HG02610 (cell line): ENCODE measurements around the gene INAFM2.
A peak's percentile ranks its signal among the peaks of the same experiment; 100 is the strongest.

ENCODE experiments used
- ATAC-seq: cut with Tn5 transposase; IDR thresholded peaks from one replicate; pipeline ENCODE4 v1.9.1; 2021; ENCODE audit warnings: mild to moderate bottlenecking, moderate library complexity; ENCODE audit not compliant: unreplicated experiment

The INAFM2 gene

DNA sequence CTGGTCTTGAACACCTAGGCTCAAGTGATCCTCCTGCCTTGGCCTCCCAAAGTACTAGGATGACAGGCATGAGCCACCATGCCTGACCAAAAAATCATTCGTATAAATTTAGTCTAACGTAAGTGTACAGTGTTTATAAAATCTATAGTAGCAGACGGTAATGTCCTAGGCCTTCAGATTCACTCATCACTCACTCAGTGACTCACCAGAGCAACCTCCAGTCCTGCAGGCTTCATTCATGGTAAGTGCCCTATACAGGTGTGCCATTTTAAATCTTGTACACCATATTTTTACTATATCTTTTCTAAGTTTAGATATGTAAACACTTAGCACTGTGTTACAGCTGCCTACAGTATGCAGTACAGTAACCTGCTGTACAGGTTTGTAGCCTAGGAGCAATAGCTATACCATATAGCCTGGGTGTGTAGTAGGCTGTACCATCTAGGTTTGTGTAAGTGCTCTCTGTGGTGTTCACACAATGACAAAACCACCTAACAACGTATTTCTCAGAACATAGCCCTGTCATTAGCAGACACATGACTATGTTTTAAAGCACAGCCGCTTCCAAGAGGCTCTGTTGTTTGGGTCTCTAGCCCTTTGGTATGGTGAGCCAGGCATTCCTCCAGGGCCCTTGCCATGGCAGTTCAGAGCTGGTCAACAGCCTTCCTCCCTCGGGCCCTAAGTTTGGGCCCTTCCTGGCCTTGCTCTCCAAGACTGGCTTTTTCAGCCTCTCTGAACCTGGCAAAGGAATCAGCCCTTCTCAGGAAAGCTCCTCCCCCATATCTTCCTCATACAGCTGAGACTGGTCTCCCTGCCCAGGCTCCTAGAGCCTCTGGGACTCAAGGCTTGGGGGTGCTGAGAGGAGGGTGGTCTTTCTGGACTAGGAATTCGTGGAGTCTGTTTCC lies 19.2 kb downstream of the INAFM2 start:
- ATAC-seq: no peak

DNA sequence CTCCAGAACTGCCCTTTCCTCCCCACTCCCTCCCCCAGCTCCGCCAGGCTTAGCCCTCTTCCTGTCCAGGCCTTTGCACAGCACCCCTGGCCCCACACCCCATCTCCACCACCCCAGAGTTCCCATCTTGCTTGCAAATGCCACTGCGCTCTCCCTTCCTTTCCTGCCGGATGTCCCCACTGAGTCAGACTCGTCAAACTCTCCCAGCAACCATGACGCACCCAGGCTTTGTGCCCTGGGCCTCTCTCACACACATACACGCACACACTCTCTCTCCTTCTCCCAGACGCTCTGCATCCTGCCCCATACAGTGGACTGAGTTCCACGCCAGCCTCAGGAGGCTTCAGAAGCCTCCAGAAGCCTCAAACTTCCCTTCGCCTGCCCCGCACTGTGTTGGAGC lies 20.0 kb downstream of the INAFM2 start:
- ATAC-seq: no peak

DNA sequence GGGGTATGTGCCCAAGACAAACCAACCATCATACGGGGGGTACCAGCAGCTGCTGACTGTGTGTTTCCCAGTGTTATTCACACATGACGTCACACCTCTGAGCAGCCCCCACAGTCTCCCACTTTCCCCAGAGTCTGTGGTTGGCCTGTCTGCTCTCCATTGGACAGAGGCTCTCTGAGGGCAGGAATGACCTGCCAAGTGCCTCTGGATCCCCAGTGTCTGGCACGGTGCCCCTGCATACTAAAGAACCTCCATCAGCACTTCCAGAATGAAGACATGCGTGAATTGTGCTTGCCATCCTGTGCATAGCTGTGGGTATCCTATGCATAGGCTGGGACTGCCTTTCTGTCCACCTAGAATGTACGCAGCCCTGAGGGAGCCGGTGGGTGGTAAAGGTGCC lies 20.7 kb downstream of the INAFM2 start:
- no peak for ATAC-seq

DNA sequence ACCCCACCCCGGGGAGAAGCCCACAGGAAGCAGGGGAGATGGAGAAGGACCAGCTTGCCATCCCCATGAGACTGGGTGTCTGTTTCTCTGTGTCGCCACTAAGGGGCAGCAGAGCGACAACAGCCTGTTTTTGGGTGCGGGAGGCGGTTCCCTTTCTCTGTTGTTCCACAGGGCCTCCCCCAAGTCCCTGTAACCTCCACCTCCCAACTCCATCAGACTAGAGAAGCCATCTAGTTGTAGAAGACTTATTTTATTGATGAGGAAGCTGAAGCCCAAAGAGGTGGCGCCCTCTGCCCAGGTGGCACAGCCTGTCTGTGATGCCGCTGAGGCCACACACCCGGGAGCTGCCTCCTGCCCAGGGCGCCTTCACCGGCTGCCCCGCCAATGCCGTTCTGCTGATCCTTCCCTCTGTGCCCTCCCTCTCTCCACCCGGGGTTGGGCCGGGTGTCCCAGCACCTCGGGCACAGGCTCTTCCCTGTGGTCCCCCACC lies 21.2 kb downstream of the INAFM2 start:
- ATAC-seq: no peak

DNA sequence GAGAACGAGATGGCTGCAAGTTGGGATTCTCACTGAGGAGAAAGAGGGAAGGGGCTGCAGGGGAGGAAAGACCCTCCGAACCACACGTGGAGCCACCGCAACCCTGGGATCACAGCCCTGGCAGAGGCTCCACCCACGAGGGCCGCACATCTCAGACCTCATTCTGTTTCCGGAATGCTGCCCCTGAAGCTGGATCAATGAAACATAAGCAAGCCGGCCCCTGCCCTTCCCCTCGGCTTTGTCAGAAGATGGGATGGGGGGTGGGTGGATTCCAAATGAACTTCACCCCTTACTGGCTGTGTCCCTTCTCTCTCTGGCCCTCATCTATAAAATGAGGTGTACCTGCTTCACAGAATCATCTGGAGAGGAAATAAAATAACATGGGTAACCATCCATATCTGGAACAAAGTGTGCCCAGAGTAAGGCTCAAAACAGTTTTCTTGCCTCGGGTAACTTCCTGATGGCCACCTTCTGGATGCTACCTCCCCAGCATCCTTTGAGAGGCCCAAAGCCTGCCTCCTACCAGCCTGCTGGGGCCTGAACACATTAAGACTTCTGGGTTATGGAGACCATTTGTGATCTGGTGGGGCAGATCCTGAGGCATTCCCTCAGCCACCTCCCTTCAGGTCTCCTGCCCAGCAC lies 21.9 kb downstream of the INAFM2 start:
- ATAC-seq: no peak

DNA sequence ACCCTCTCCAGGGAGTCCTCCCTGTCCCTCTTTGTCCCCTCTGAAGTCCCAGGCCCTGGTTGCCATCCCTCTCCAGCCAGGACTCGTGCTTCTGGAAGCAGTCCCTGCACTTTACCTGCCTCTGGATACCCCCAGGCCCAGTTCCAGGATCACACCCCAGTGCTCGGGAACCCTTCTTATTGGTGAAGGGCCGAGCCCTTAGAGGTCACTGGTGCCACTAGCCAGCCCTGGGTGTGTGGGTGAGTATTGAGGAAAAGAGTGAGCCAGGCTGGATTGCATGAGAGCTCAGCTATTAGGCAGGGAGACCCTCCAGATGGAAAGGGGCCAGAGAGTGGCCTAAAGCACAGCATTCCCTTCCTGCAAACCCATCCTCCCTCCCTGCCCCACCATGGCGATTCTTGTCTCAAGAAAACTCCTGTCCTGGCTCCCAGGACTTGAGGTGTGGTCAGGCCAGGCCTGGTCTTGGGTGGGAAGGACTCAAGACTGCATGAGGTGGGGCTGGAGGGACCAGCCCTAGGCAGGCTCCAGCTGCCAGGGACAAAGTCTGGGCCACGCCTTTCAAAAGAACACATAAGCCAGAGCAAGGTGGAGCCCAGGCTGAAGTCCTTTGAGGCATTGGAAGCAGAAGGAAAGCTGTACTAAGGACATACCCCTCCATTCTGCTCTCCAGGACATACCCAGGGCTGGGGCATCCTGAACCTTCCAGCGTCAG lies 22.5 kb downstream of the INAFM2 start:
- ATAC-seq: no peak

DNA sequence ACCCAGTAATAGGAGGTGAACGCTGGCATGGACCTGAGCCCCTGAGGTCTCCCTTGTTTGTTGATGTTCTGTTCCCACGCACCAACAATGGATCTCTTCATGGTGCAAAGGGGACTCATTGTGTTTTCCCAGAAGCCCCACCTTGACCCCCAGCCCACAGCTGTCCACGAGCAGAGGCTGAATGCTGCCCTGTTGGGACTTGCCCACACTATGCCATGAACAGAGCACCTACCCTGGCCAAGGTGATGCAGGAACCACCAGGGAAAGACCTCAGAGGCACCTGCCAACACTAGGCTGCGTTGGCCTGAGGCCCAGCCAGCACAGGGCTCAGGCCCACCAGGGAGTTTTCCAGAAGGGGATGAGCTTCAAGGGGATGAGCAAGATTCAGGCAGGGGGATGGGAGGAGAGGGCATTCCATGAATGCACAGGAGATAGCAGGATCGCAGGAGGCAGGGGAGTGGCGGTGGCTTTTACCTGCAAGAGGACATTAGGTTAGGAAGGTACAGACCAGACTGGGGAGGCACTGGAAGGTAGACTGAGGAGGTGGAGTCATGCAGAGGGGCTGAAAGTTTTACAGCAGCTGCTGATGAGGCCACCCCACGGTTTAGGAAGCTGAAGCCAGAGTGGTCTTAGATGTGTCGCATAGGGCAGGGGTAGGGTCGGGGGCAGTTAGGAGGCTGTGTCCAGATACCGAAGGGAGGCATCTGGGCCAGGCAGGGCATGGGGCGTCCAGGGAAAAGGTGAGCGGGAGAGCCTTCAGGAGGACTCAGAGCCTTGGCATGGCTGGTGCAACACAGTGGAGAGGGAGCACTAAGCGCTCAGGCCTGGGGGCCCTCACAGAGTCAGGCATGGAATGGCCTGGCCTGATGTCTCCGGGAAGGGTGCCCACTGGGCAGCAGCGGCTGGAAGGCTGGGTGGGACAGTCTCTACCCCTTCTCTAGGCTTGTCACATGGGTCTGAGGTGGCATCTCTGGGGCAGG lies 23.4 kb downstream of the INAFM2 start:
- ATAC-seq: no peak

DNA sequence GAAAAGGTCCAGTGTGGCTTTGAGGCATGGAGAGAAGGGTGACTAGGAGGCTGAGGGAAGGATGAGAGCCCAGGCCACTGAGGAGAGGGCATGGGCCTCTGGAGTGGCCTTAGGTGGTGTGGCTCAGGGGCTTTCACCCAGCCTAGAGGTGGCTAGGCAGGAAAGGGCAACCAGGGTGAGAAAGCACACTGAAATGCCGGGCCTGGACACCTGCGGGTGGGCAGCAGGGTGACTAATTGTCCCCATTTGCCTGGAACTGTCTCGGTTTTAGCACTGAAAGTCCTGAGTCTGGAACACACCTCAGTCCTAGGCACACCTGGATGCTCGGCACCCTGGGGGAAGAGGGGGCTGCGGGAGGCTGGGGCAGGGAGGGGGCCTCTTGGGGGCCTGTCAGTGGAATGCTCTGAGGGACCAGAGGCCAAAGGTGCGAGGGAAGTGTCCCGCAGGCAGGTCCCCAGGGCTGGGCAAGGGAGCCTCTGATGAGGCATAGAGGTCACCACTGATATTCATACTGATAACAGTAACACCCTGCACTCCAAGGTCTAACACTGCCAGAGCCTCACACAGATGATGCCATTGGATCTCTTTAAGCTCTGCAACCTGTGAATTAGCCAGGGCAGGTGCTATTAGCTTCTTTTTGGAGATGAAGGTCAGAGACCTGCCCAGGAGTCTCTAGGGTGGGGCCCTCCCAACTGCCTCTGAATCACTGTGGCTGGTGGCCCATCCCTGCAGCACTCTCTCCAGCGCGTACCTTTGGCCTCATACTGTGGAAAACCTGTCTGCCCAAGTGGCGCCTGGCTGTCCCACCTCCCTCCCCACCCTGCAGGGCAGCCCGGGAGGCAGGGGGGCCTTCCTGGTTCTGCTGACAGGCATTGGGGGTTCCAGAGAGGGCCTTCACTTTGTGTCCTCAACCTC lies 24.3 kb downstream of the INAFM2 start:
- ATAC-seq: no peak

DNA sequence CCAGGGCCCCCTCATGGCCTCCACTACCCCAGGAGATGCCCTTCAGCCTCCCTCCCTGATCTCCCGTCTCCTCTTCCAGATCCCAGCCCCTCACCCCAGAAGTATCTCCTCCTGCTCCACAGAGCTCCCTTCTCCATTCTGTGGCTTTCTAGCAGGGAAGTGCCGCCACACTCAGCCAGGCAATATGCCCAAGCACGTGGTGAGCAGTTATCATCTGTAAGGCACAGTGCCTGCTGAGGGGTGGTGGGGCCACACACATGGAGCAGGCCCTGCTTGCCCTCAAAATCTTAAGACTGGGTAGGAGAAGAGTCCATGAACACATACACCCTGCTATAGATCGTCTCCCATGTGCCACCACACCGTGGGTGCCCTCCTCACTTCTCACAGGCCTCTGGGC lies 25.0 kb downstream of the INAFM2 start:
- no peak for ATAC-seq

DNA sequence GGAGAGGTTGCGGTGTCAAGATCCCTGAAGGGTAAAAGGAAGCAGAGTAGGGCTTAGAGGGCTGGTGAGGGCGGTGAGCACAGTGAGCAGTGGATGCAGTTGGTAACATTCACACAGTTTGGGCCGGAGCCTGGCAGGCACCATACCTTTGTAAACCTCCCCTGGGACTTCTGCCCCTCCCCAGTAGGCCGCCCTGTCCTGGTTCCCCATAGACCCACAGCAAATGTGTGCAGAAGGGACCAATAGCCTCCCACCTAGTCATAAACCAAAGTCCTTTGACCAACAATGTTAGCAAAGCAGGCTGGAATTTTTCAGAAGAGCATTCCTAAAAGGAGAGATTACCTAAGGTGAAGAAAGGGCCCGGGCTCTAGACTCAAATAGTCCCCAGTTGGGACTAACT lies 25.7 kb downstream of the INAFM2 start:
- no peak for ATAC-seq

DNA sequence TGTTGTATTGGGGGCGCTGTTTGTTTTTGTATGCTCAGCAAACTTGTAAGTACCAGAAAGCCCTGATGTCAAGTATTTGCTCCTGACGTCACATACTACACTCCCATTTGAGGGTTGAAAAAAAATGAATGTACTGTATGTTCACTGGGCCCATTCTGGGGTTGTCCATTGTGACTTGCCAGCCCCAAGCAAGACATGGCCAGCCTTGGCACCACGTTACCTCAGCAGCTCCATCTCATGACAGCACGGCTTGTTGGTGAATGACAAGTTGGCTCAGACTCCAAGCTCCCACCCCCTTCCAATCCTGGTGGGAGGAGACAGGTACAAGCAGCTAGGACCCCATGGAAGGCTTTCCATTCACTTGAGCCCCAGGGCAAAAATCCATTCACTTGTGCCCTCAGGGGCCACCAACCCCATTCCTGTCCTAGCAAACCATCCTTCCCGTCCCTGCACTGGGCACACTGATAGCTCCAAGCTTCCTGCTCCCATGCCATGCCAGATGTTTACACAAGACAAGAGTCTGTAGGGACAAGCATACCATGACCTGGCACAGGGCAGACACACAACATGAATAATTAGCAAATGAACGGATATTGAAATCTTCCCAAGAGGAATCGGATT lies 28.9 kb downstream of the INAFM2 start:
- ATAC-seq: no peak

DNA sequence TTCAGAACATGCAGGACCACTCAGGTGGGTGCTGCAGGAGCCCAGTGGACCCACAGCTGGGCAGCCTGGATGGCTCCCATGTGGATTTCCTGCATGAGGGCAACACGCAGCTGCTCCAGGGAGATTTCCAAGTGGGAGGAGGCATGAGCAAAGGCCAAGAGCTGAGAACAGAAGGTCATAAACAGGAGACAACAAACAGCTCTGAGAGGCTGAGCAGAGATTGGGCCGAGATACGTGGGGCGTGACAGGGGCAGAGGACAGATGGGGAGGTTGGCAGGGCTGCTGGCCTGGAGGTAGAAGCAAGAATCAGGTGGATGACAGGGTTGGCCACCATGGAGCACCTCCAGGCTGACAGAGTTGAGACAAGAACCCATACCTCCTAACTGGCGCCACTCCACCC lies 30.2 kb downstream of the INAFM2 start:
- ATAC-seq: no peak

DNA sequence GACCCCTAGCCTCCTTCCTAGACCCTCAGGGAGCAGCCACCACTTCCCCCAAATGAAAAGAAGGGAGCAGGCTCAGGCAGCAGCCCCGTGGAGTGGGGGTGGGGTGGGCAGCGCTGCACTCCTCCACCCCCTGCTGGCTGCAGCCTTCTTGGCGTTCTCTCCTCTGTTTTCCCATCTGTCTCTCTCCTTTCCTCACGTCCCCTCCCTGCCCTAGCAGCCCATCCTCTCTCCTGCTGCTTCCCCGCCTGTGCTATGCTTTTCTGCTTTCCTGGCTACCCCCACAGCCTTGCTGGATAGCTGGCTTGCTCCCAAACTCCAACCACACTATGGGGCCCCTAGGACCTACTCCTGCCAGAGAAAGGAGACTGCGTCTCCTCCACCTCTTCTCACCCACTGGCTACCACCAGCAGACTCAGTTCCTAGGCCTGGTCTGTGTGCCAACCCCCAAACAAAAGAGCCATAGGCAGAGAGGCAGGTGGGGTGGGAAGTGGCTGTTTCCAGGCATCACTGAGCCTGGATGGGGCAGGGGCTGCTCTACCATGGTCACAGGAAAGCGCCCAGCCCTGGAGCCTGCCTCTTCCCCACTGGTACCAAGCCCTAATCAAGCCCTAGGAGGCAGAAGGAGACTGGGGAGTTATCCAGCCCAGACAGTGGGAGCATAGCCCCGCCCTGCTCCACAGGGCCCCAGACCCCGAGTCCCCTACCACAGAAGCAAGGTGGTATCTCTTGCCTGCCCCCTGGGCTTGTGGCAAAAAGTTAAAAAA lies 31.1 kb downstream of the INAFM2 start:
- ATAC-seq: no peak

DNA sequence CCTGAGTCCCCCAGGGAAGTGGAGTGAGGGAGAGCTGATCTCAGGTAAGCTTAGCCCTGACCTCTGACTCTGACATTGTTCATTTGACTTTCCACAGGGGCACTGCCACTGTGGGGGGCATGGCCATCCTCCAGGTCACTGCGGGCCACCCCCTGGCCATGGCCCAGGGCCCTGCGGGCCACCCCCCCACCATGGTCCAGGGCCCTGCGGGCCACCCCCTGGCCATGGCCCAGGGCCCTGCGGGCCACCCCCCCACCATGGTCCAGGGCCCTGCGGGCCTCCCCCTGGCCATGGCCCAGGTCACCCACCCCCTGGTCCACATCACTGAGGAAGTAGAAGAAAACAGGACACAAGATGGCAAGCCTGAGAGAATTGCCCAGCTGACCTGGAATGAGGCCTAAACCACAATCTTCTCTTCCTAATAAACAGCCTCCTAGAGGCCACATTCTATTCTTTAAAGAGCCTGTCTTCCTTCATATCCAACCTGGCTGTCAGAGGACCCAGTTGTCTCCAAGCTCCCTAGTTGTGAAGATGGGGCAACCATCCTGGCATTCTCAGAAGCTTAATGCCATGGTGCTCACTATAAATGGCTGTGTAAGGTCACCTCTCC lies 32.6 kb downstream of the INAFM2 start:
- ATAC-seq: no peak

DNA sequence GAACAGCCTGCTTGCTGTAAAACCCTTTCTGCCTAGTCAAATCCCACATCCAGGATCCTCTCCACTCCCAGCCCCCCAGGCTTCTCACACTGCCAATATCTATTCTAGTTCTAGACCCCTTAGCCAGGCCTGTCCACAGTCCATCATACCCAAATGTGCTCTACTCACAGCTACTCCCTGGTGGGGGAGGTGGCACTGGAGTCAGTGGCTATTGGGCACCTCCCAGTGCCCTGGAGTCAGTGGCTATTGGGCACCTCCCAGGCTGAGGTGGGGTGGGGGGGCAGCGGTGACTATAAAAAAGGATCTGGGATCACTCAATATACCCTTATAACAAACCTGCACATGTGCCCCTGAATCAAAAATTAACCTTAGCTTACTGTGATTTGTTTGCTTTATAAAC lies 33.8 kb downstream of the INAFM2 start:
- ATAC-seq: no peak

DNA sequence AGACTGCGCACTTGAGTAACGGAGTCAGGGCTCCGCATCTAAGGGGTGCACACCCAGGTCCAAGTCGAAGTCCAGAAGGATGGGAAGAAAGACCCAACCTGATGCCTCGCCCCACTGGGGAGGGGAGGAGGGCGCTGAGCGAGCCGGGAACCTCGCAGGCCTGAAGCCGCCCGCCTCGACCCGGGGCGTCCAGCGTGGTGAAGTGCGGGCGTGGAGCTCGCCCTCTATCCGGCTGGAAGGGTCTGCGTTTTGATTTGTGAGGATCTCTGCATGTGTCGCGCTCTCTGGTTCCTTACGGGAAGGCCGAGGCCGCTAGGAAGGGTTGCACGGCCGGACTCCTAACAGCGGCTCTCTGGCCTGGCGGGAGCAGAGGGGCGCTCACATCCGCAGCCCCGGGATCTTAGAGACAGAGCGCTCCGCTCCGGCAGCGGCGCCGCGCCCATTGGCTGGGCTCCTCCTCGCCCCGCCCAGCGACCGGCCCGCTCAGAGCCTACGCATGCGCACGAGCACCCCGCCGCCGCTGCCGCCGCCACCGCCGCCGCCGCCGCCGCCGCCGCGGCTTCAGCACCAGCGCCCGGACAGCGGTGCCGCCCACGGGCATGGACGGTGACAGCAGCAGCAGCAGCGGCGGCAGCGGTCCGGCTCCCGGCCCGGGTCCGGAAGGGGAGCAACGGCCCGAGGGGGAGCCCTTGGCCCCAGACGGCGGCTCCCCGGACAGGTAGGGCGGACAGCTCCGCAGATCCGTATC lies 34.4 kb downstream of the INAFM2 start, which contains the start of gene DISP2:
Gene DISP2 (plus strand): TSS at position 497 of the 748 bp plus-strand sequence. CDS start 103 bp downstream, at position 600.
- ATAC-seq: peak; percentile 82
